Measurements from ENCODE around the gene STPG3. TPM values are rescaled to one million over a fixed set of nuclear protein-coding genes. Genes with fewer than 3 reads are reported as not detected.

Gene STPG3
- total and polyA plus RNA-seq, 2 of the 13 experiments (the other 11 are each of a cell fraction or from before 2014, with no cell fraction given), result not detected

DNA sequence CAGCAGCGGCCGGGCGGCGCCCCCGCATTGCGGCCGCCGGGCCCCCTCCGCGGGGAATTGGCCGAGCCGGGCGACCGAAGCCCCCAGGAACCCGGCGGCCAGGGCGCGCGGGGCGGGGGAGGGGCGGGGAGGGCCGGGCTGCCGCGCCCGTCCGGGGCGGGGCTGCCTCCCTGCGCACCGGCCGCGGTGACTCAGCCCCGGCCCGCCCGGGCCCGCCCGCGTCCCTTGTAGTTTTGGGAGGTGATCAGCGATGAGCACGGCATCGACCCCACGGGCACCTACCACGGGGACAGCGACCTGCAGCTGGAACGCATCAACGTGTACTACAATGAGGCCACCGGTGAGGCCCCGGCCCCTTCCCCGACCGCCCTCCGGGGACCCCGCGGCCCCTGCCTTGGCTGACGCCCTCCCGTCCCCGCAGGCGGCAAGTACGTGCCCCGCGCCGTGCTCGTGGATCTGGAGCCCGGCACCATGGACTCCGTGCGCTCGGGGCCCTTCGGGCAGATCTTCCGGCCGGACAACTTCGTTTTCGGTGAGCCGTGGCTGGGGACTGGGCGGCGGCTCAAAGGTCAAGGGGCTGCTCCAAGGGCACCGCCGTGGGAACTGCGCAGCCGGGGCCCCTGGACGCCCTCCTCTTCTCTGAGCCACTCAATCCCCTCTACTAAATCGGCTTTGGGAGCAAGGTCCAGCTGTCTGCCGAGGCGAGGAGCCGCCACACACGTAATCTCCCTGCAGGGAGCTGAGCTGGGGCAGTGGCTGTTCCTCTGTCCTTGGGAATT is 9.4 kb upstream of the STPG3 start (continued):
- TF ChIP-seq, protein P1, sequence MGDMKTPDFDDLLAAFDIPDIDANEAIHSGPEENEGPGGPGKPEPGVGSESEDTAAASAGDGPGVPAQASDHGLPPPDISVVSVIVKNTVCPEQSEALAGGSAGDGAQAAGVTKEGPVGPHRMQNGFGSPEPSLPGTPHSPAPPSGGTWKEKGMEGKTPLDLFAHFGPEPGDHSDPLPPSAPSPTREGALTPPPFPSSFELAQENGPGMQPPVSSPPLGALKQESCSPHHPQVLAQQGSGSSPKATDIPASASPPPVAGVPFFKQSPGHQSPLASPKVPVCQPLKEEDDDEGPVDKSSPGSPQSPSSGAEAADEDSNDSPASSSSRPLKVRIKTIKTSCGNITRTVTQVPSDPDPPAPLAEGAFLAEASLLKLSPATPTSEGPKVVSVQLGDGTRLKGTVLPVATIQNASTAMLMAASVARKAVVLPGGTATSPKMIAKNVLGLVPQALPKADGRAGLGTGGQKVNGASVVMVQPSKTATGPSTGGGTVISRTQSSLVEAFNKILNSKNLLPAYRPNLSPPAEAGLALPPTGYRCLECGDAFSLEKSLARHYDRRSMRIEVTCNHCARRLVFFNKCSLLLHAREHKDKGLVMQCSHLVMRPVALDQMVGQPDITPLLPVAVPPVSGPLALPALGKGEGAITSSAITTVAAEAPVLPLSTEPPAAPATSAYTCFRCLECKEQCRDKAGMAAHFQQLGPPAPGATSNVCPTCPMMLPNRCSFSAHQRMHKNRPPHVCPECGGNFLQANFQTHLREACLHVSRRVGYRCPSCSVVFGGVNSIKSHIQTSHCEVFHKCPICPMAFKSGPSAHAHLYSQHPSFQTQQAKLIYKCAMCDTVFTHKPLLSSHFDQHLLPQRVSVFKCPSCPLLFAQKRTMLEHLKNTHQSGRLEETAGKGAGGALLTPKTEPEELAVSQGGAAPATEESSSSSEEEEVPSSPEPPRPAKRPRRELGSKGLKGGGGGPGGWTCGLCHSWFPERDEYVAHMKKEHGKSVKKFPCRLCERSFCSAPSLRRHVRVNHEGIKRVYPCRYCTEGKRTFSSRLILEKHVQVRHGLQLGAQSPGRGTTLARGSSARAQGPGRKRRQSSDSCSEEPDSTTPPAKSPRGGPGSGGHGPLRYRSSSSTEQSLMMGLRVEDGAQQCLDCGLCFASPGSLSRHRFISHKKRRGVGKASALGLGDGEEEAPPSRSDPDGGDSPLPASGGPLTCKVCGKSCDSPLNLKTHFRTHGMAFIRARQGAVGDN (CRISPR knock-in tag; IDR thresholded peaks at IDR 0.05), result peak; percentile 67
- TF ChIP-seq ZNF543 (CRISPR knock-in tag; IDR thresholded peaks at IDR 0.05), result 0 out of 2 replicates have a peak, but pooled peaks have one; percentile 29
- no peak for TF ChIP-seq ZNF431 (CRISPR knock-in tag; IDR thresholded peaks at IDR 0.05; ENCODE audit: borderline replicate concordance, low read depth)
- TF ChIP-seq ATRX (CRISPR knock-in tag; IDR thresholded peaks at IDR 0.05; ENCODE audit: borderline replicate concordance), result no peak
- 0 out of 2 replicates have a peak, but pooled peaks have one; percentile 67 for TF ChIP-seq ERF (CRISPR knock-in tag; IDR thresholded peaks at IDR 0.05)
- TF ChIP-seq ZNF33A (CRISPR knock-in tag; IDR thresholded peaks at IDR 0.05; ENCODE audit: borderline replicate concordance), result no peak
- peak; percentile 88 for TF ChIP-seq ZNF605 (CRISPR knock-in tag; IDR thresholded peaks at IDR 0.05)
- TF ChIP-seq HNRNPK (IDR thresholded peaks at IDR 0.05; ENCODE audit: low read depth, low read length, poor library complexity, severe bottlenecking), result no peak
- no peak for TF ChIP-seq IKZF1 (IDR thresholded peaks at IDR 0.05)
- peak; percentile 51; the same call in 1 of the 2 replicates for TF ChIP-seq KDM2A (CRISPR knock-in tag; IDR thresholded peaks at IDR 0.05; ENCODE audit: borderline replicate concordance, low read depth)
- no peak for TF ChIP-seq ZNF629 (CRISPR knock-in tag; conservative IDR thresholded peaks at IDR 0.05)
- TF ChIP-seq, protein P2, sequence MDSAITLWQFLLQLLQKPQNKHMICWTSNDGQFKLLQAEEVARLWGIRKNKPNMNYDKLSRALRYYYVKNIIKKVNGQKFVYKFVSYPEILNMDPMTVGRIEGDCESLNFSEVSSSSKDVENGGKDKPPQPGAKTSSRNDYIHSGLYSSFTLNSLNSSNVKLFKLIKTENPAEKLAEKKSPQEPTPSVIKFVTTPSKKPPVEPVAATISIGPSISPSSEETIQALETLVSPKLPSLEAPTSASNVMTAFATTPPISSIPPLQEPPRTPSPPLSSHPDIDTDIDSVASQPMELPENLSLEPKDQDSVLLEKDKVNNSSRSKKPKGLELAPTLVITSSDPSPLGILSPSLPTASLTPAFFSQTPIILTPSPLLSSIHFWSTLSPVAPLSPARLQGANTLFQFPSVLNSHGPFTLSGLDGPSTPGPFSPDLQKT (CRISPR knock-in tag; IDR thresholded peaks at IDR 0.05; ENCODE audit: borderline replicate concordance), result no peak
- peak; percentile 41 to 65; a peak in 3 of 4 replicates for TF ChIP-seq NR2F1 (CRISPR knock-in tag; IDR thresholded peaks at IDR 0.05)
- no peak for TF ChIP-seq ZNF703 (CRISPR knock-in tag; IDR thresholded peaks at IDR 0.05; ENCODE audit: borderline replicate concordance)
- TF ChIP-seq GLI4 (CRISPR knock-in tag; IDR thresholded peaks at IDR 0.05; ENCODE audit: borderline replicate concordance), result 0 out of 2 replicates have a peak, but pooled peaks have one; percentile 65
- TF ChIP-seq, protein P3, sequence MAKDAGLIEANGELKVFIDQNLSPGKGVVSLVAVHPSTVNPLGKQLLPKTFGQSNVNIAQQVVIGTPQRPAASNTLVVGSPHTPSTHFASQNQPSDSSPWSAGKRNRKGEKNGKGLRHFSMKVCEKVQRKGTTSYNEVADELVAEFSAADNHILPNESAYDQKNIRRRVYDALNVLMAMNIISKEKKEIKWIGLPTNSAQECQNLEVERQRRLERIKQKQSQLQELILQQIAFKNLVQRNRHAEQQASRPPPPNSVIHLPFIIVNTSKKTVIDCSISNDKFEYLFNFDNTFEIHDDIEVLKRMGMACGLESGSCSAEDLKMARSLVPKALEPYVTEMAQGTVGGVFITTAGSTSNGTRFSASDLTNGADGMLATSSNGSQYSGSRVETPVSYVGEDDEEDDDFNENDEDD (CRISPR knock-in tag; IDR thresholded peaks at IDR 0.05; ENCODE audit: borderline replicate concordance), result no peak
- TF ChIP-seq YEATS4 (CRISPR knock-in tag; IDR thresholded peaks at IDR 0.05; ENCODE audit: borderline replicate concordance), result no peak
- TF ChIP-seq KLF11 (CRISPR knock-in tag; IDR thresholded peaks at IDR 0.05), result no peak
- TF ChIP-seq, protein P4, sequence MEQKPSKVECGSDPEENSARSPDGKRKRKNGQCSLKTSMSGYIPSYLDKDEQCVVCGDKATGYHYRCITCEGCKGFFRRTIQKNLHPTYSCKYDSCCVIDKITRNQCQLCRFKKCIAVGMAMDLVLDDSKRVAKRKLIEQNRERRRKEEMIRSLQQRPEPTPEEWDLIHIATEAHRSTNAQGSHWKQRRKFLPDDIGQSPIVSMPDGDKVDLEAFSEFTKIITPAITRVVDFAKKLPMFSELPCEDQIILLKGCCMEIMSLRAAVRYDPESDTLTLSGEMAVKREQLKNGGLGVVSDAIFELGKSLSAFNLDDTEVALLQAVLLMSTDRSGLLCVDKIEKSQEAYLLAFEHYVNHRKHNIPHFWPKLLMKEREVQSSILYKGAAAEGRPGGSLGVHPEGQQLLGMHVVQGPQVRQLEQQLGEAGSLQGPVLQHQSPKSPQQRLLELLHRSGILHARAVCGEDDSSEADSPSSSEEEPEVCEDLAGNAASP (CRISPR knock-in tag; IDR thresholded peaks at IDR 0.05; ENCODE audit: borderline replicate concordance), result peak; percentile 49; the same call in 1 of the 2 replicates
- TF ChIP-seq KAT2B (IDR thresholded peaks at IDR 0.05; ENCODE audit: borderline replicate concordance, low read depth, low read length), result no peak
- TF ChIP-seq ATF7-NPFF (CRISPR knock-in tag; IDR thresholded peaks at IDR 0.05; ENCODE audit: low read depth), result peak; percentile 72

Data from HepG2 (cell line).